Heart left ventricle (tissue), 16 donors: Measurements from ENCODE around the gene IRS4. TPM values are rescaled to one million over a fixed set of nuclear protein-coding genes. Genes with fewer than 3 reads are reported as not detected.

Experiments used
- ATAC-seq, 4 donors: fragments of 200-7000 bp; cut with Tn5 transposase; one replicate each; pipeline ENCODE4 v1.9.1; 2020 to 2022; ENCODE audit warnings: moderate library complexity in 4 of 4, mild to moderate bottlenecking in 3 of 4, moderate number of reproducible peaks in 1 of 4
- DNase-seq, 5 donors: peaks; one replicate each; pipeline ENCODE4 v3.0.0-alpha.2; 2020
- H3K27ac ChIP-seq, 12 donors: fragments of 200-600 bp; sonication (generic) in 4 of 12; one replicate each; pipeline versions ENCODE4 v1.5.0 to v1.8.0; 2016 to 2022; ENCODE audit warnings: mild to moderate bottlenecking in 2 of 12
- H3K27me3 ChIP-seq, 9 donors: fragments of 200-600 bp; sonication (generic) in 2 of 9; one replicate each; pipeline versions ENCODE4 v1.5.1 to v1.8.0; 2016 to 2022; ENCODE audit warnings: mild to moderate bottlenecking in 3 of 9
- H3K36me3 ChIP-seq, 9 donors: fragments of 200-600 bp; sonication (generic) in 2 of 9; one replicate each; pipeline versions ENCODE4 v1.5.0 to v1.8.0; 2018 to 2022; ENCODE audit warnings: mild to moderate bottlenecking in 2 of 9
- H3K4me1 ChIP-seq, 12 donors: fragments of 200-600 bp; sonication (generic) in 4 of 12; one replicate each; pipeline versions ENCODE4 v1.5.0 to v1.8.0; 2016 to 2022; ENCODE audit warnings: mild to moderate bottlenecking in 3 of 12
- H3K4me3 ChIP-seq, 12 donors: fragments of 200-600 bp; sonication (generic) in 4 of 12; one replicate each; pipeline versions ENCODE4 v1.5.0 to v1.8.0; 2017 to 2022; ENCODE audit warnings: mild to moderate bottlenecking in 9 of 12, moderate library complexity in 4 of 12
- H3K9me3 ChIP-seq, 12 donors: fragments of 200-600 bp; sonication (generic) in 4 of 12; one replicate each; pipeline versions ENCODE4 v1.5.0 to v1.8.0; 2016 to 2022; ENCODE audit warnings: mild to moderate bottlenecking in 1 of 12
- POLR2A ChIP-seq, 2 donors: fragments of 450-650 bp; IDR thresholded peaks; one replicate each; pipeline ENCODE4 v1.6.1; 2017; ENCODE audit warnings: antibody characterized with exemption in 2 of 2, mild to moderate bottlenecking in 2 of 2, moderate library complexity in 2 of 2
- WGBS, 4 donors: extraction: QIAGEN DNeasy Blood & Tissue Kit in 2 of 4; methylation state at CpG; one replicate each; pipeline versions ENCODE4 v1.1.5 to v1.1.7; 2013 to 2018; 5-methylcytosine and 5-hydroxymethylcytosine counted together
- intact Hi-C, 10 donors: fragments of 100-400 bp; cut with DNase I; formaldehyde crosslinking; loops; one replicate each; pipeline versions ENCODE4 v1.11.1 to v1.14.2; 2022
- long read RNA-seq, 3 donors: library from polyadenylated mRNA; unstranded; transcript quantifications; one replicate each; pipeline ENCODE4 v2.0.0, GENCODE V29; 2020 to 2021
- polyA plus RNA-seq, 2 donors: library from polyadenylated mRNA; stranded (reverse); fragments of 200-250 nt; gene quantifications; one replicate each; pipeline ENCODE4 v1.2.3, GENCODE V29; 2013
- total RNA-seq, 9 donors: library from RNA; depleted of rRNA in 2 of 9; stranded (reverse); fragments of >200 nt in 2 of 9; fragmentation: NEBNext Ultra II Directional in 3 of 9; extraction: Animal tissue kit (Norgen Biotek cat#: 25700) in 3 of 9; gene quantifications; one replicate each; pipeline versions ENCODE4 v1.1.0 to v1.2.4, GENCODE V29; 2016 to 2023
- TF ChIP-seq, protein P1 (sequence below), 12 donors: fragments of 200-600 bp; sonication (generic) in 4 of 12; IDR thresholded peaks; one replicate each; pipeline versions ENCODE4 v1.5.0 to v1.8.0; 2018 to 2022; ENCODE audit warnings: antibody characterized with exemption in 12 of 12, mild to moderate bottlenecking in 5 of 12
- donor health status: ischemic (EF 13 %, LVEDD 7.1; RV severe dilation, severe dysfunction).
- donor health status: healthy with polysubstance abuse.
- donor health status: DM: no; HTN: yes; CAD: no.
- donor health status: DM: no; HTN: no; CAD: no.
- donor health status: ischemic (EF 25% LVEDD 6.9; RV normal size, moderate dysfunction).
- donor health status: ischemic (EF 25% LVEDD 5.7; RV mildly dilated, moderate dysfunction).
- donor health status: healthy.
- donor health status: DM: yes; HTN: yes; CAD: no.
- donor health status: ischemic (EF 35%, LVEDD 5.7; RV mildly dilated, moderate dysfunction).
- donor health status: nonischemic (EF 11% LVEDD 7.7; RV severe dilation, severe dysfunction).
- donor health status: DM: yes; HTN: yes; CAD: no.
- donor health status: PGD.
- donor health status: ischemic (EF 29% LVEDD 5.4; RV normal size, mild dysfunction).
- donor health status: nonischemic (EF 23%, LVEDD 6.1; RV moderate dilation, normal function).

The IRS4 gene
- under 1 TPM in 1 of 9 donors, not detected in 8; 0.11 TPM for total RNA-seq
- not detected for polyA plus RNA-seq
- long read RNA-seq, donor 1, result 0 reads
- long read RNA-seq, donor 2, result 0 reads
- long read RNA-seq, donor 3, result 0 reads

DNA sequence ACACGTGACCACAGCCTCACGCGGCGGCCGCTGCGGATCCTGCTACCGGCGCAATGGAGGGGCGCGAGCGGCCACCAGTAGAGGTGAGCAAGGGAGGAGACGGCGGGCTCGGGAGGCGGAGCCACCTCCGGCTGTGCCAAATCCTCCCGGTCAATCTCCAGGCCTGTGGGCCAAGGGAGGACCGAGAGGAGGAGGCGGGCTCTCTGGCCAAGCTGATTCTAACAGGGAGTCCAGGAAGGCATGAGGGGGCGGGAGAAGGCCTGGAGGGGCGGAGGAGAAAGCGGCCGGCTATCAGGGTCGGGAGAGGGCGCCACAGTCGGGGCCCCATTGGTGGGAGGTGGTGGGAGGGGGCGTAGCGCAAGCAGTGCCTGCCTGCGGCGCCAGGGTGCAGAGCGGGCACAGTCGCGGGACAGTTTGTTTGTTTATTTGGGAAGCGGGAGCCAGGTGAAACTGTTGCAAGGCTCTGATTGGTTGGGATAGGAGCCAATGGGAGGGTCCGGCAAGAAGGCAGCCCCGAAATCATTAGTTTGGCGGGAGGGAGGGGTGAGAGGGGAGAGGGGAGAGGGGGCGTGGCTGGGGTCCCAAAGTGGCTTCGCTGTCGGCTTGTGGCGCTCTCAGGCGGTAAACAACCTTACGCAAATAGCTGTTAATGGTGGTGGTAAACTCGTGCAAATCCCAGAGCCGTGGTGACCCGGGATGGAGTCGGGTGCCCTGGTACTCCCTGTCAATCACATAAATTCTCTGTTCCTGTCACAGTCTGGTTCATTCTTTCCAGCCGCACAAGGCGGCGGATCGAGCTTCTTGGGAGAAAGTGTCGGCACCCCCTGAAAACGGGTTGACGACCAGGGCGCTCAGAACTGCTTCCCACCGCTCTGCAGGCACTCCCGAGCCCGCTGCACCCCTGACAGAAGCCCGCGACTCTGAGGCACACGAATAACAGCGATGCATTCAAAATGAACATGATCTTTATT, at the start of gene IRS4:
Gene IRS4, minus strand, starts transcription at position 55 of the 971 bp plus-strand sequence.
- Histone ChIP-seq H3K27ac (no peak within 1 kb of the TSS), H3K27me3 (peaks cover 0 to 87% (median 30%) of the 10 kb centered on the region in 9 donors), H3K9me3 (no peaks in the 10 kb centered on the region), H3K4me1 (peaks cover 0 to 13% (median 0%) of the 10 kb centered on the region in 12 donors), H3K4me3 (peak within 1 kb of the TSS in 11 of 12 donors; percentile 1 to 44 (median 35)), H3K36me3 (no peaks in the 10 kb centered on the region)
- intact Hi-C loops, result no loop called here
- DNase-seq (peak in 2 of 5 donors; percentile 22 to 44), ATAC-seq (peak in 2 of 4 donors; percentile 18 to 28)
- 1 to 35% (median 17%) methylated on average over 56 to 62 of the region's 62 CpGs for WGBS, 4 donors
- TF ChIP-seq, protein P1, sequence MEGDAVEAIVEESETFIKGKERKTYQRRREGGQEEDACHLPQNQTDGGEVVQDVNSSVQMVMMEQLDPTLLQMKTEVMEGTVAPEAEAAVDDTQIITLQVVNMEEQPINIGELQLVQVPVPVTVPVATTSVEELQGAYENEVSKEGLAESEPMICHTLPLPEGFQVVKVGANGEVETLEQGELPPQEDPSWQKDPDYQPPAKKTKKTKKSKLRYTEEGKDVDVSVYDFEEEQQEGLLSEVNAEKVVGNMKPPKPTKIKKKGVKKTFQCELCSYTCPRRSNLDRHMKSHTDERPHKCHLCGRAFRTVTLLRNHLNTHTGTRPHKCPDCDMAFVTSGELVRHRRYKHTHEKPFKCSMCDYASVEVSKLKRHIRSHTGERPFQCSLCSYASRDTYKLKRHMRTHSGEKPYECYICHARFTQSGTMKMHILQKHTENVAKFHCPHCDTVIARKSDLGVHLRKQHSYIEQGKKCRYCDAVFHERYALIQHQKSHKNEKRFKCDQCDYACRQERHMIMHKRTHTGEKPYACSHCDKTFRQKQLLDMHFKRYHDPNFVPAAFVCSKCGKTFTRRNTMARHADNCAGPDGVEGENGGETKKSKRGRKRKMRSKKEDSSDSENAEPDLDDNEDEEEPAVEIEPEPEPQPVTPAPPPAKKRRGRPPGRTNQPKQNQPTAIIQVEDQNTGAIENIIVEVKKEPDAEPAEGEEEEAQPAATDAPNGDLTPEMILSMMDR (IDR thresholded peaks at IDR 0.05), result no peak
- TF ChIP-seq POLR2A (IDR thresholded peaks at IDR 0.05), result no peak

DNA sequence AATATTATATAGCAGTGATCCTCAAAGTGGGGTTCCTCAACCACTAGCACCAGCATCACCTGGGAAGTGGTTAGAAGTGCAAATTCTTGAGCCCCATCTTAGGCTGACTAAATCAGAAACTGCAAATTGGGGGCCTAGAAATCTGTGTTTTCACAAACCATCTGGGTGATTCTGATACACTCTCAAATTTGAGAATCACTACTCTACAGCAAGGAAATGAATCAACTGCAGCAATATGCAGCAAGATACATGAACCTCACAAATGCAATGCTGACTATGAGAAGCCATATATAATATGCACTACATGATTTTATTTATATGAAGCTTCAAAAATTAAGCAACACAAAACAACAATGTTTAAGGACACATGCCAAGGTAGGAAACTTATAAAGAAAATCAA, 36.2 kb upstream of the IRS4 start:
- Histone ChIP-seq H3K4me1 (no peaks in the 10 kb centered on the region), H3K27me3 (no peaks in the 10 kb centered on the region), H3K27ac (no peak overlapping the region), H3K36me3 (no peaks in the 10 kb centered on the region), H3K4me3 (no peak overlapping the region), H3K9me3 (peaks cover 0 to 6% (median 0%) of the 10 kb centered on the region in 12 donors)
- no peak for DNase-seq
- intact Hi-C loops, result no loop called here
- no peak for ATAC-seq
- TF ChIP-seq POLR2A (IDR thresholded peaks at IDR 0.05), result no peak
- TF ChIP-seq, protein P1 (IDR thresholded peaks at IDR 0.05), result no peak

DNA sequence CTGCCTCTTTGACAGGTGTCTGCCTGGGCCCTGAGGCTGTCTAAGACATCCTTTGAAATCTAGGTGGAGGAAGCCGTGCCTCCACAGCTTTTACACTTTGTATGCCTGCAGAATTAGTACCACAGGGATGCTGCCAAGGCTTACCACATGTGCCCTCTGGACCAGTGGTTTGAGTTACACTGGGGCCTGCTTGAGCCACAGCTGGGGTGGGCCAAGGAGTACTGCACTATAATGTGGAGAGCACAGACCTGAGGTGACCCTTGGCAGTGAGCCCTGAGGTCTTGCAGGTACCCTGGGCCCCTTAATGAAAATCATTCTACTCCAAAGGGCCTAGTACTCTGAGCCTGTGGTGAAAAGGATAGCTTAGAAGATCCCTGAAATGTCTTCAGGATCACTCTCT, 27.2 kb upstream of the IRS4 start:
- no peak overlapping the region for H3K27ac ChIP-seq
- ATAC-seq (peak in 1 of 4 donors; percentile 36), DNase-seq (no peak)
- H3K36me3 ChIP-seq, result no peaks in the 10 kb centered on the region
- WGBS, 4 donors, result 67 to 80% (median 74%) methylated on average over 1 of the region's 1 CpG
- no peak overlapping the region for H3K4me3 ChIP-seq
- intact Hi-C loops, result no loop called here
- H3K9me3 ChIP-seq, result no peaks in the 10 kb centered on the region
- TF ChIP-seq, protein P1 (IDR thresholded peaks at IDR 0.05), result no peak
- no peak for TF ChIP-seq POLR2A (IDR thresholded peaks at IDR 0.05)
- no peaks in the 10 kb centered on the region for H3K27me3 ChIP-seq
- H3K4me1 ChIP-seq, result no peaks in the 10 kb centered on the region

DNA sequence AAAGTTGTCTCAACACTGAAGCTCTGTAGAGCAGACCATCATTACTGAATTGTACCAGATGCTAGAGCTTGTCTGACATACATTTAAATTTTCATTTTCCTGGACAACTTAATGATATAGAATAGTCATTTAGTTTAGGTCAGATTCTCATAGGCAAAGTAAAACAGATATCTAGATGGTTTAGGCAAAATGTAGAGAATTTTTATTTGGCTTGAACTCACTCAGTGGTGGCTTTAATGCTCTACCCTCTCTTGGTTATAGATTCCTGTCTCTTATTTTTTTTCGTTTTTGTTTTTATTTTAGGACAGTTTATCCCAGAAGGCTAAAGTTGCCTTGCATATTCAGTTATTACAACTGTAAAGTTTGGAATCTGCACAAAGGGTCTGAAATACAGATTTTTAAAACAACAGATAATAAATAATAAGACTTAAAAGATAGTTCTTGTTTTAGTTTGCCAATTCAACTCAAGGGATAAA, 4.0 kb upstream of the IRS4 start:
- TF ChIP-seq, protein P1 (IDR thresholded peaks at IDR 0.05), result no peak
- no peak for TF ChIP-seq POLR2A (IDR thresholded peaks at IDR 0.05)
- H3K4me1 ChIP-seq, result peaks cover 0 to 13% (median 0%) of the 10 kb centered on the region in 12 donors
- no peak for DNase-seq
- no peak overlapping the region for H3K4me3 ChIP-seq
- no peak overlapping the region for H3K27ac ChIP-seq
- ATAC-seq, result no peak
- no peaks in the 10 kb centered on the region for H3K9me3 ChIP-seq
- no peaks in the 10 kb centered on the region for H3K36me3 ChIP-seq
- intact Hi-C loops, result no loop called here
- peaks cover 0 to 54% (median 24%) of the 10 kb centered on the region in 9 donors for H3K27me3 ChIP-seq
- WGBS, 4 donors, result 33 to 65% (median 49%) methylated on average over 1 of the region's 1 CpG
